K562 treated with DMSO at 1 percent for 12 hours (cell line): ENCODE results near the gene MSI2. TPM values are rescaled to one million over a fixed set of nuclear protein-coding genes. Genes with fewer than 3 reads are reported as not detected.

ENCODE experiments used
- total RNA-seq: library from RNA; unstranded; fragments of 300-600 nt; gene quantifications from 2 replicates; pipeline ENCODE4 v1.2.3, GENCODE V29; 2022; ENCODE audit not compliant: insufficient read depth

MSI2 gene
- total RNA-seq, result 17.4 and 31.1 TPM in 2 replicates

DNA sequence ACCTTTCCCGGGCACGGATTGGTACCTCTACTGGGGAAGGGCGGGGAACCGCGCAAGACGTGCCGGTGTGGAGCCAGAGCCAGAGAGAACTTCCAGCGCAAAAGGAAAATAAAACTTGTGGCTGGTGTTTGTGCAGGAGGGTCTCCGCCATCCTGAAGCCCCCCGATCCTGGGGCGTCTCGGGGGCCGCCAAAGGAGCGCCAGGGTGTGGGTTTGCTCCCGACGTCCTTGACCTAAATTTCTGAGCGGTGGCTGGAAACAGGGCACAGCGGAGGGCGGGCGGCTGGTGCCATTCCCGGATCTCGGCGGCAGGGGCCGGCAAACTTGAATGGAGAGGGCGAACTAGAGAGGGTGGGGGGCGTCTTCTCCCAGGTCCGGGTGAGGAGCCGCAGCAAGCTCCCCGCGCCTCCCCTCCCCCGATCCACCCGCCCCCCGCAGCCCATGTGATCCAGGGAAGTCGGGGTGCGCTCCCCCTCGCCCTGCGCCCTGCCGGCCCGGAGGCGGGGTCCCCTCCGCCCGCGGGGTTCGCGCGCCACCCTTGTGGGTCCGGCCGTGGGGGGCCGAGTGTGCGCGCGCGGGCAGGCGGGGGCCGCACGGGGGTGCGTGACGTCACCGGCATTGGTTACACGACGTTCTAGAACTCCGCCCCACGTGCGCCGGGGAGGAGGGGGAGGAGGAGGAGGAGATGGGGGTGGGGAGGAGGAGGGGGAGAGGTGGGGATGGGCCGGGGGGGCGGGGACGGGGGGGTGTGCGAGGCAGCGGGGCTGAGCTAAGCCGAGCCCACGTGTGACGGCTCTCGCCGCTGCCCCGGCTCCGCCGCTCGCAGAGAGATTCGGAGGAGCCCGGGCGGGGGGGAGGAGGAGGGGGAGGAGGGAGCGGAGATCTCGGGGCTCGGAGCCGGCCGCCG lies at the start of gene MSI2:
Gene MSI2 (plus strand): TSS at position 748 of the 906 bp plus-strand sequence. CDS start 220 bp downstream, outside the sequence.

Other genes with a start within 250 kb of the MSI2 start
- gene AKAP1, start 171.3 kb upstream of the MSI2 start, total RNA-seq, result 18.9 and 24.0 TPM in 2 replicates